ENCODE measurements around the gene LIX1L.

LIX1L gene

GRCh38 chr1:145891143-145891542 lies 66.7 kb downstream of the LIX1L start:
- no peak for TF ChIP-seq ARNTL (CRISPR knock-in tag; IDR thresholded peaks at IDR 0.05; ENCODE audit: borderline replicate concordance, low read depth)
- no peak for TF ChIP-seq TCF4 (CRISPR knock-in tag; IDR thresholded peaks at IDR 0.05; ENCODE audit: borderline replicate concordance)
- no peak for TF ChIP-seq ISL1 (CRISPR knock-in tag; IDR thresholded peaks at IDR 0.05)
- no peak for TF ChIP-seq ZNF565 (CRISPR knock-in tag; conservative IDR thresholded peaks at IDR 0.05; ENCODE audit: low read depth)
- no peak for TF ChIP-seq ZNF70 (CRISPR knock-in tag; IDR thresholded peaks at IDR 0.05)
- TF ChIP-seq CREB5 (CRISPR knock-in tag; IDR thresholded peaks at IDR 0.05; ENCODE audit: low read depth), result no peak
- TF ChIP-seq GLIS3 (CRISPR knock-in tag; IDR thresholded peaks at IDR 0.05), result no peak
- TF ChIP-seq POU6F1 (CRISPR knock-in tag; IDR thresholded peaks at IDR 0.05; ENCODE audit: borderline replicate concordance, low read depth), result no peak
- ATAC-seq, result no peak; the same call in 2 of the 3 replicates

GRCh38 chr1:145889722-145890121 lies 68.1 kb downstream of the LIX1L start:
- TF ChIP-seq ZFP30 (CRISPR knock-in tag; IDR thresholded peaks at IDR 0.05) (no peak), CSRNP3 (CRISPR knock-in tag; IDR thresholded peaks at IDR 0.05) (no peak), ZNF565 (CRISPR knock-in tag; conservative IDR thresholded peaks at IDR 0.05; ENCODE audit: low read depth) (no peak), ZC3H10 (CRISPR knock-in tag; IDR thresholded peaks at IDR 0.05) (no peak), BACH2 (CRISPR knock-in tag; IDR thresholded peaks at IDR 0.05; ENCODE audit: borderline replicate concordance) (no peak), RARB (CRISPR knock-in tag; IDR thresholded peaks at IDR 0.05) (no peak), OSR1 (CRISPR knock-in tag; IDR thresholded peaks at IDR 0.05) (no peak)
- ATAC-seq, result no peak

DNA sequence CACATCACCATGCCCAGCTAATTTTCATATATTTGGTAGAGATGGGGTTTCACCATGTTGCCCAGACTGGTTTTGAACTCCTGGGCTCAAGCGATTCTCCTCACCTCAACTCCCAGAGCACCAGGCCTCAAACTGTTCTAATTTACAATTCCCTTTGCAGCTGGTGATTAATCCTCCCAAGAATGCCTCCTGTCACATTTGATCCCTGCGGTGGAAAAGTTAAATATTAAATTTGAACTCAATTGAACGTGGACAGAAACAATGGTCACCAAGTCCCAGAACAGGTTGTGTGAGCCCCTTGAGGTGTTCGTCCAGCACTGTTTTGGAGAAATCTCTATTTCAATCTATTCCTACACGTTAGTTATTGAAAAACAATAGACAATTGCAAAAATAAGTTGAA lies 70.2 kb downstream of the LIX1L start:
- ATAC-seq, result no peak
- TF ChIP-seq ZNF8 (CRISPR knock-in tag; IDR thresholded peaks at IDR 0.05) (no peak), CSRNP3 (CRISPR knock-in tag; IDR thresholded peaks at IDR 0.05) (no peak), TCF4 (CRISPR knock-in tag; IDR thresholded peaks at IDR 0.05; ENCODE audit: borderline replicate concordance) (no peak), CREB5 (CRISPR knock-in tag; IDR thresholded peaks at IDR 0.05; ENCODE audit: low read depth) (no peak), SNAI2 (CRISPR knock-in tag; IDR thresholded peaks at IDR 0.05) (no peak), OSR1 (CRISPR knock-in tag; IDR thresholded peaks at IDR 0.05) (no peak), ZNF70 (CRISPR knock-in tag; IDR thresholded peaks at IDR 0.05) (no peak), RARB (CRISPR knock-in tag; IDR thresholded peaks at IDR 0.05) (no peak), ESRRG (CRISPR knock-in tag; IDR thresholded peaks at IDR 0.05) (no peak), POU6F1 (CRISPR knock-in tag; IDR thresholded peaks at IDR 0.05; ENCODE audit: borderline replicate concordance, low read depth) (no peak), BACH2 (CRISPR knock-in tag; IDR thresholded peaks at IDR 0.05; ENCODE audit: borderline replicate concordance) (no peak), ZFP30 (CRISPR knock-in tag; IDR thresholded peaks at IDR 0.05) (no peak), ISL1 (CRISPR knock-in tag; IDR thresholded peaks at IDR 0.05) (no peak), ARNTL (CRISPR knock-in tag; IDR thresholded peaks at IDR 0.05; ENCODE audit: borderline replicate concordance, low read depth) (no peak), CSDC2 (CRISPR knock-in tag; IDR thresholded peaks at IDR 0.05) (no peak), ZNF565 (CRISPR knock-in tag; conservative IDR thresholded peaks at IDR 0.05; ENCODE audit: low read depth) (no peak), ZFP3 (CRISPR knock-in tag; IDR thresholded peaks at IDR 0.05) (no peak)

Measured in SK-N-SH treated with all-trans-retinoic acid at 6 μM for 48 hours (cell line).